Measurements from ENCODE around the gene KCNJ6. TPM values are rescaled to one million over a fixed set of nuclear protein-coding genes. Genes with fewer than 3 reads are reported as not detected.

Gene KCNJ6
- total RNA-seq, 4 donors from 2014 or later: 0.08 to 0.40 TPM; not detected in 2

DNA sequence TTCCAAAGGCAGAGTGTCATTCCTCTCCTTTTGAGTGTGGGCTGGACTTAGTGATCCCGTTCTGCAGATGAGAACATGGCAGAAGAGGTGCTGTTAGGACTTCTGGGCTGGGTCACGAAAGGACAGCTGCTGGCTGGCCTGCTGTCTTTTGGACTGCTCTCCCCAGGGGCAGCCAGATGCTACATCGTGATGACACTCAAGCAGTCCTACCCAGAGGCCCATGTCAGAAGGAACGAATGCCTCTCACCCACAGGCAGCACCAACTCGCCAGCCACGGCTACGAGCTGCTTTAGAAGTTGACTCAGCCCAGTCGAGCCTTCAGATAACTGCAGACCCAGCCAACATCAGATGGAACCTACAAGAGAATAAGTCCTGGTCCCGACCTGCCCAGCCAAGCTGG is 156.5 kb downstream of the KCNJ6 start:
- no peak for ATAC-seq
- no peak overlapping the region for H3K4me3 ChIP-seq
- no peak for TF ChIP-seq POLR2A (IDR thresholded peaks at IDR 0.05)
- TF ChIP-seq POLR2AphosphoS5 (IDR thresholded peaks at IDR 0.05): no peak
- TF ChIP-seq, protein P1, sequence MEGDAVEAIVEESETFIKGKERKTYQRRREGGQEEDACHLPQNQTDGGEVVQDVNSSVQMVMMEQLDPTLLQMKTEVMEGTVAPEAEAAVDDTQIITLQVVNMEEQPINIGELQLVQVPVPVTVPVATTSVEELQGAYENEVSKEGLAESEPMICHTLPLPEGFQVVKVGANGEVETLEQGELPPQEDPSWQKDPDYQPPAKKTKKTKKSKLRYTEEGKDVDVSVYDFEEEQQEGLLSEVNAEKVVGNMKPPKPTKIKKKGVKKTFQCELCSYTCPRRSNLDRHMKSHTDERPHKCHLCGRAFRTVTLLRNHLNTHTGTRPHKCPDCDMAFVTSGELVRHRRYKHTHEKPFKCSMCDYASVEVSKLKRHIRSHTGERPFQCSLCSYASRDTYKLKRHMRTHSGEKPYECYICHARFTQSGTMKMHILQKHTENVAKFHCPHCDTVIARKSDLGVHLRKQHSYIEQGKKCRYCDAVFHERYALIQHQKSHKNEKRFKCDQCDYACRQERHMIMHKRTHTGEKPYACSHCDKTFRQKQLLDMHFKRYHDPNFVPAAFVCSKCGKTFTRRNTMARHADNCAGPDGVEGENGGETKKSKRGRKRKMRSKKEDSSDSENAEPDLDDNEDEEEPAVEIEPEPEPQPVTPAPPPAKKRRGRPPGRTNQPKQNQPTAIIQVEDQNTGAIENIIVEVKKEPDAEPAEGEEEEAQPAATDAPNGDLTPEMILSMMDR (IDR thresholded peaks at IDR 0.05): no peak
- no peak for TF ChIP-seq EP300 (IDR thresholded peaks at IDR 0.05)
- no peaks in the 10 kb centered on the region for H3K4me1 ChIP-seq
- H3K27me3 ChIP-seq: peaks cover 45% of the 10 kb centered on the region
- WGBS, 2 donors (ENCODE audit: low coverage in 1 of 2): 67 to 100% methylated on average over 1 to 2 of the region's 9 CpGs
- H3K9me3 ChIP-seq: no peaks in the 10 kb centered on the region
- no peak overlapping the region for H3K27ac ChIP-seq
- no peaks in the 10 kb centered on the region for H3K36me3 ChIP-seq

DNA sequence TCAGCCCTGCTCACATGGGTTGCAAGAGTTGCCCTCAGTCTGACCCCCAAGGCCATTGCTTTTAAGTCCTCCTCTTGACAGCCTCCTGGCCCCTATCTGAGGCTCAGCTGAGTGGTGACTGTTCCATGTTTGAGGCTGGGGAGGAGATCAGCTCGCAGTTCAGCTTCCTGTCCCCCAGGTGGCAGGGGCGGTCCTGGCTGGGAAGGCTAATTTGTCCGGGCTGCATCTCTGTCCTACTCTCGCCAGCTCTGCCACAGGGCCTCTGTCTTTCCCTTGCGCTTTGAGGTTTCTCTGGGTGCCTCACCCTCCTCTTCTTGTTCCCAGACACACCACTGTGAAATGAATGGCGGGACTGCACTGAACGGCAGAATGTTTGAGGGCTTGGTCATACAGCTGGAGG is 157.3 kb downstream of the KCNJ6 start:
- ATAC-seq: no peak
- no peaks in the 10 kb centered on the region for H3K36me3 ChIP-seq
- TF ChIP-seq POLR2AphosphoS5 (IDR thresholded peaks at IDR 0.05) (no peak), EP300 (IDR thresholded peaks at IDR 0.05) (no peak)
- H3K27me3 ChIP-seq: peaks cover 45% of the 10 kb centered on the region
- no peaks in the 10 kb centered on the region for H3K4me1 ChIP-seq
- no peaks in the 10 kb centered on the region for H3K9me3 ChIP-seq
- H3K27ac ChIP-seq: no peak overlapping the region
- 66 to 100% methylated on average over 1 to 5 of the region's 7 CpGs for WGBS, 2 donors (ENCODE audit: low coverage in 1 of 2)
- no peak overlapping the region for H3K4me3 ChIP-seq

DNA sequence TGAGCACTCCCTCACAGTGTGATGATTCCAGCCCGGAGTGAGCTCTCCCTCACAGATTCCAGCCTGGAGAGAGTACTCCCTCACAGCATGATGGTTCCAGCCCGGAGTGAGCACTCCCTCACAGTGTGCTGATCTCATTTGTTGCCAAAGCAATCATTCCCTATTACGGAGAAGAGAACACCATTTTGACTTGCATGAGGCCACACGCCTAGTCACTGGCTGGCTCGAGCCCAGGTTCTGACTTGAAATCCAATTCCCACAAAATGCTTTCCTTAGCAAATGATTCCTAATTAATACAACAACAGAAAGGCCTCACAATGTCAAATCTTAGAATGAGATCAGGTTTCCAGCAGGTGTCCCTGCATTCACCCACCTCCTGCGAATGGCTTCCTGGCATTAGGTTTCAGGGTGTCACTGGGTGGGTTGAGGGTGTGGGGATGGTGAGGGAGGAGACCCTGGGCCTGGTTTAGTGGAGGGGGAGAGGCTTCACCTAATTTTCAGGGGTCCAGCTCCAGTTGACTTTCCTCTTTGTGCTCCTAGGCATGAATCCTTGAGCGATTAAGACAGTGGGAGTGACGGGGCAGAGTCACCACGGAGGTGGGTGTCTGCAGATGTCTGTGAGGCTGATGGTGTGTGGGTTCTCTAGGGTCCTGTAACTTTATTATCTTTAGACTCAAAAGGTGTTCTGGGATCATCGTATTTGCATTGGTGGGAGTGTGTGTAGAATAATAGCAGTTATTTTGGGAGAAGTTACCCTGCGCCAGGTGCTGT is 158.5 kb downstream of the KCNJ6 start:
- no peak overlapping the region for H3K27ac ChIP-seq
- H3K4me3 ChIP-seq: no peak overlapping the region
- 72 to 90% methylated on average over 5 to 8 of the region's 11 CpGs for WGBS, 2 donors (ENCODE audit: low coverage in 1 of 2)
- H3K27me3 ChIP-seq: peaks cover 33% of the 10 kb centered on the region
- ATAC-seq: no peak
- TF ChIP-seq POLR2AphosphoS5 (IDR thresholded peaks at IDR 0.05) (no peak), POLR2A (IDR thresholded peaks at IDR 0.05) (no peak), EP300 (IDR thresholded peaks at IDR 0.05) (no peak)
- TF ChIP-seq, protein P1 (IDR thresholded peaks at IDR 0.05): no peak
- H3K9me3 ChIP-seq: no peaks in the 10 kb centered on the region
- H3K4me1 ChIP-seq: no peaks in the 10 kb centered on the region
- H3K36me3 ChIP-seq: no peaks in the 10 kb centered on the region

DNA sequence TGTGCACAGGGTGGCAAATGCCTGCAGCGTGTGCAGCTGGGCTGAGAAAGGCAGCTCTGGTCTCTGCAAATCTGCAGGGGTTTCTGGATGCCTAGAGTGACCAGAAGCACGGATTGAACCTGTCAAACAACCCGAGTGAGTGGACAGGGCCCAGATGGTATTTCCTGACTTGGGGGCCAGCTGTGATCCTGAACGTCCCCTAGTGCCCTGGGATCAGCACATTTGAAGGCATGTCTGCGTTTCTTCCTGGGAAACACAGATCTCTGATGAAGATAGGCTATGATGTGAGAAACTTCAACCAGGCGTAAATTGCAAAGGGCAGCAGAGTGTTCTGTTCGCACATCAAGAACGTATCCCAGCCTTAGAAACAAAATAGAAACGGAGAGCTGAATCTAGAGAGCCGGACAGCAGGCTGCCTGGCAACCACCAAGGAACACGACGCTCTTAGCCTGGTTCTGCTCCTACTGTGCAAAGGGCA is 163.1 kb downstream of the KCNJ6 start:
- Histone ChIP-seq H3K4me1 (no peaks in the 10 kb centered on the region), H3K27ac (no peak overlapping the region), H3K27me3 (peaks cover 12% of the 10 kb centered on the region), H3K4me3 (no peak overlapping the region), H3K9me3 (no peaks in the 10 kb centered on the region), H3K36me3 (no peaks in the 10 kb centered on the region)
- TF ChIP-seq EP300 (IDR thresholded peaks at IDR 0.05) (no peak), POLR2AphosphoS5 (IDR thresholded peaks at IDR 0.05) (no peak), POLR2A (IDR thresholded peaks at IDR 0.05) (no peak)
- TF ChIP-seq, protein P1 (IDR thresholded peaks at IDR 0.05): no peak
- ATAC-seq: no peak
- WGBS, 2 donors (ENCODE audit: low coverage in 1 of 2): 36 to 63% methylated on average over 2 to 10 of the region's 12 CpGs

DNA sequence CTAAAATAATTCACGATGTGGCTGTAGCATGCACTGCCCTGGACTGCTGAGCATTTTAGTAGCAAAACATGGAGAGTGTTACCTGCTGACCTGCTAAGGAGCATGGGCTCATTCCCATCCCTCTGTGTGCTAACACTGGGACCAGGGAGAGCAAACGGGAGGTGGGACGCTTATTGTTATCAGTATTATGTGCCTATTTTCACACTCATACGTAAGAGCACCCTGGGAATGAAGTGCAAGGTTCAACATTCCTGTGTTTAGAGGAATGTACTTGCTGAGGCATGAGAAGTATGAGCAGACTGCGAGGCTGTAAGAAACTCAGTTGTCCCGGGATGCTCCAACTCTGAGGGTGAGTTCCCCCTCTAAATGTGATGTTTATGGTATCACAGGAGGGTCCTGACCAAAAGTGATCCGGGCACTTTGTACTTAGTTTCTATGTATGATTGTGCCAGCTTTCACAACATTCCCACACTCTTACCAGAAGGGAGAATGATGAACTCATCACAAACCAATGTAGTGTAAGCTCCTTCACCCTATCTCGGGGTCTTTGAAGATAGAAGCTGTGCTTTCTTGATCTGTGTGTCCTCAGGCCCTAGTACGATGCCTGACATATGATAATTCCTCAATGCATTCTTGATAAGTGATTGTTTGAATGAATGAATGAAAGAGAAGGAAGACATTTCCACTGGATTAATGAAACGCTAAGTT is 164.8 kb downstream of the KCNJ6 start:
- Histone ChIP-seq H3K4me3 (no peak overlapping the region), H3K27me3 (peaks cover 9% of the 10 kb centered on the region), H3K27ac (no peak overlapping the region), H3K4me1 (no peaks in the 10 kb centered on the region), H3K36me3 (no peaks in the 10 kb centered on the region), H3K9me3 (no peaks in the 10 kb centered on the region)
- TF ChIP-seq EP300 (IDR thresholded peaks at IDR 0.05): no peak
- TF ChIP-seq POLR2AphosphoS5 (IDR thresholded peaks at IDR 0.05): no peak
- no peak for TF ChIP-seq POLR2A (IDR thresholded peaks at IDR 0.05)
- TF ChIP-seq, protein P1 (IDR thresholded peaks at IDR 0.05): no peak
- peak; percentile 43 for ATAC-seq
- 63 to 74% methylated on average over 3 to 8 of the region's 10 CpGs for WGBS, 2 donors (ENCODE audit: low coverage in 1 of 2)
